Cardiac fibroblast (primary cell): ENCODE measurements around the gene OR13H1.
"Not testable (repeated sequence)": the region's sequence is repeated elsewhere in the genome, so short reads cannot be mapped to it uniquely, and the experiment has no call there.

Source experiments
- DNase-seq, 2 donors: peaks; one replicate each; pipeline versions ENCODE4 v3.0.0 to v3.0.0-alpha.2; 2010; ENCODE audit warnings: low read depth in 2 of 2
- H3K4me3 ChIP-seq, 2 donors: replicated peaks in 1 of 2; 1 replicate in 1 of 2; 2 replicates in 1 of 2; pipeline ENCODE4 v1.5.1; 2011; ENCODE audit warnings: low read depth in 2 of 2, low read length in 2 of 2, mild to moderate bottlenecking in 2 of 2, moderate library complexity in 1 of 2
- TF ChIP-seq, protein P1 (sequence below): IDR thresholded peaks from one replicate; pipeline ENCODE4 v1.5.1; 2011; ENCODE audit warnings: low read depth, mild to moderate bottlenecking, low read length, inconsistent platforms

Gene OR13H1, protein sequence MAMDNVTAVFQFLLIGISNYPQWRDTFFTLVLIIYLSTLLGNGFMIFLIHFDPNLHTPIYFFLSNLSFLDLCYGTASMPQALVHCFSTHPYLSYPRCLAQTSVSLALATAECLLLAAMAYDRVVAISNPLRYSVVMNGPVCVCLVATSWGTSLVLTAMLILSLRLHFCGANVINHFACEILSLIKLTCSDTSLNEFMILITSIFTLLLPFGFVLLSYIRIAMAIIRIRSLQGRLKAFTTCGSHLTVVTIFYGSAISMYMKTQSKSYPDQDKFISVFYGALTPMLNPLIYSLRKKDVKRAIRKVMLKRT

DNA sequence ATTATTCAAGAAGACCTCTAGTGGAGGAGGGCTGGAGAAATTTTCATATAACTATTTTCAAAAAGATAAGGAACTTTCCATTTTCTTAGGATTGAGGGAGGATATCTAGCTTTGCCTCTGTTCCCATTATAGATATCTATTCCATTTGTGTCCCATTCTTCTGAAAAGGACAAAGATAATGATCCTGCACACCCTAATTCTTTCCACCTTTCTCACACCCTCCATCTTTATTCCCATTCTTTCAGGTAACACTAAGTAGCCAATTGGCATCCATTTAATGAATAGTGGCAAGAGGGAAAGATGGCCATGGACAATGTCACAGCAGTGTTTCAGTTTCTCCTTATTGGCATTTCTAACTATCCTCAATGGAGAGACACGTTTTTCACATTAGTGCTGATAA is at the start of gene OR13H1:
Gene OR13H1 (plus strand): TSS at position 301 of the 400 bp plus-strand sequence. CDS start 0 bp downstream, at position 301.
- no peak for DNase-seq
- no peak within 1 kb of the TSS for H3K4me3 ChIP-seq
- TF ChIP-seq, protein P1, sequence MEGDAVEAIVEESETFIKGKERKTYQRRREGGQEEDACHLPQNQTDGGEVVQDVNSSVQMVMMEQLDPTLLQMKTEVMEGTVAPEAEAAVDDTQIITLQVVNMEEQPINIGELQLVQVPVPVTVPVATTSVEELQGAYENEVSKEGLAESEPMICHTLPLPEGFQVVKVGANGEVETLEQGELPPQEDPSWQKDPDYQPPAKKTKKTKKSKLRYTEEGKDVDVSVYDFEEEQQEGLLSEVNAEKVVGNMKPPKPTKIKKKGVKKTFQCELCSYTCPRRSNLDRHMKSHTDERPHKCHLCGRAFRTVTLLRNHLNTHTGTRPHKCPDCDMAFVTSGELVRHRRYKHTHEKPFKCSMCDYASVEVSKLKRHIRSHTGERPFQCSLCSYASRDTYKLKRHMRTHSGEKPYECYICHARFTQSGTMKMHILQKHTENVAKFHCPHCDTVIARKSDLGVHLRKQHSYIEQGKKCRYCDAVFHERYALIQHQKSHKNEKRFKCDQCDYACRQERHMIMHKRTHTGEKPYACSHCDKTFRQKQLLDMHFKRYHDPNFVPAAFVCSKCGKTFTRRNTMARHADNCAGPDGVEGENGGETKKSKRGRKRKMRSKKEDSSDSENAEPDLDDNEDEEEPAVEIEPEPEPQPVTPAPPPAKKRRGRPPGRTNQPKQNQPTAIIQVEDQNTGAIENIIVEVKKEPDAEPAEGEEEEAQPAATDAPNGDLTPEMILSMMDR = no peak

DNA sequence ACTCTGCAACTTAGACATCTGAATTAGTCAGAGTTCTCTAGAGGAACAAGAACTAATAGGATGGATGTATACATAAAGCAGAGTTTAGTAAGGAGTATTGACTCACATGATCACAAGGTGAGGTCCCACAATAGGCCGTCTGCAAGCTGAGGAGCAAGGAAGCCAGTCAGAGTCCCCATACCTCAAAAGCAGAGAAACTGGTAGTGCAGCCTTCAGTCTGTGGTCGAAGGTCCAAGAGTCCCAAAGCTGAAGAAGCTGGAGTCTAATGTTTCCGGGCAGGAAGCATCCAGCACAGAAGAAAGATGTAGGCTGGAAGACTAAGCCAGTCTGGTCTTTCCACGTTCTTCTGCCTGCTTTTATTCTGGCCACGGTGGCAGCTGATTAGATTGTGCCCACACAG is 42.3 kb upstream of the OR13H1 start:
- H3K4me3 ChIP-seq, DNase-seq: not testable (repeated sequence)

DNA sequence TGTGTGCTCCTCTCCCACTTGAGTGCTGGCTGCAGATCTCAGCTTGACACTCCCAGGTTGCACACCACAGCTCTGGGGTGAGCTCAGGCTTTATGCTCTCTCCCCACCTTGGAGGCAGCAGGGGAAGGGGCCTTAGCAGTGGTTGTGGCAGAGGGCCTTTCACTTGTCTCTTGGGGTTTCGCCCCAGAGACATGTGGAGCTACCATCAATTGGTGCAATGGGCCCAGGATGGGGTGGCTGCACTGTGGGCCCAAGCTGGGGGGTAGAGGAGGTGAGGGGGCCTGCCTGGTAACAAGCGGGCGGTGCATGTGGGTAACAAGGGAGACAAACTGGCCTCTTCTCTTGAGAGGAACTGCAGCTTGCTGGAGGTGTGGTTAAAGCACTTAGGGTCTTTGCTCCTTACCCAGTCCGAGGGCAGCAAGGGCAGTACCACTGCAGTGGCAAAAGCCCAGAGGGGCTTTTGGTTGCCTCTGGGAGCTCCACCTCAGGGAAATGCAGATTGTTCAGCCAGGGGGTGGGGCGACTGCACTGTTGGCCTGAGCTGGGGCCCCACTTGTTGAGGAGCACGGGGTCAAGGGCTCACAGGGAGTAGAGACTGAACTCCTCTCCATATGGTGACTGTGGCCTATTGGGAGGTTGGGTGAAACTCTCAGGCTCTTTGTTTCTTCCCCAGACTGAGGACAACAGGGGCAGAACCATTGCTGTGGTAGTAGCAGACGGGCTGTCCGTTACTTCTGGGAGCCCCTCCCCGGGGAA is 30.5 kb upstream of the OR13H1 start:
- TF ChIP-seq, protein P1 = no peak
- DNase-seq = no peak
- no peak overlapping the region for H3K4me3 ChIP-seq

DNA sequence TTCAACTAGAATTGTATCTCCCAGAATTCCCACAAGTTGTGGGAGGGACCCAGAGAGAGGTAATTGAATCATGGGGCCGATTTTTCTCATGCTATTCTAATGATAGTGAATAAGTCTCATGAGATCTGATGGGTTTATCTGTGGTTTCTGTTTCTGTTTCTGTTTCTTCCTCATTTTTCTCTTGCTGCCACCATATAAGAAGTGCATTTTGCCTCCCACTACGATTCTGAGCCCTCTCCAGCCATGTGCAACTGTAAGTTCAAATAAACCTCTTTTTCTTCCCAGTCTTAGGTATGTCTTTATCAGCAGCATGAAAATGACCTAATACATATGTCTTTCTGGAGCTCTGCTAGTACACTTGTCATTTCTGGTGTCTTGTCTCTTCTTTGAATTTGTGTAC is 22.1 kb upstream of the OR13H1 start:
- DNase-seq = no peak
- TF ChIP-seq, protein P1 = no peak
- no peak overlapping the region for H3K4me3 ChIP-seq

DNA sequence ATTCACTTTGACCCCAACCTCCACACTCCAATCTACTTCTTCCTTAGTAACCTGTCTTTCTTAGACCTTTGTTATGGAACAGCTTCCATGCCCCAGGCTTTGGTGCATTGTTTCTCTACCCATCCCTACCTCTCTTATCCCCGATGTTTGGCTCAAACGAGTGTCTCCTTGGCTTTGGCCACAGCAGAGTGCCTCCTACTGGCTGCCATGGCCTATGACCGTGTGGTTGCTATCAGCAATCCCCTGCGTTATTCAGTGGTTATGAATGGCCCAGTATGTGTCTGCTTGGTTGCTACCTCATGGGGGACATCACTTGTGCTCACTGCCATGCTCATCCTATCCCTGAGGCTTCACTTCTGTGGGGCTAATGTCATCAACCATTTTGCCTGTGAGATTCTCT is 344 bp downstream of the OR13H1 start:
- H3K4me3 ChIP-seq = no peak overlapping the region
- TF ChIP-seq, protein P1 = no peak
- DNase-seq = no peak

DNA sequence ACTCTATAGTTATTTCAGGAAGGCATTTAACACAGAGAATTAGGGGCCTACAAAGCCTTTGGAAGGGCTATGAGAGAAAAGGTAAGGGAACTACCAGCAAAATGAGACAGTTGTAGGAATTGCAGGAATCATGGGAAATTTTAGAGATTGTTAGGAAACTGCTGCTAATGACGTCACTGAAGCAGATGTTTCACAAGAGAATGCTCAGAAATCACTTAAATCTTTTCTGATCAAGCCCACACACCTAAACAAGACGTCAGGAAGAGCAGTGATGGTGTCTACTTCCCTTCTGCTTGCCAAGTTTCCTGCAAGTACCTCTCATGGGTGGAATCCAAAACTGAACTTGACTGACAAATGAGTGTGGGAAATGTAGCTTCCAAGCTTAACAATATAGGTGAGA is 5.1 kb downstream of the OR13H1 start:
- no peak overlapping the region for H3K4me3 ChIP-seq
- TF ChIP-seq, protein P1 = no peak
- DNase-seq = no peak

DNA sequence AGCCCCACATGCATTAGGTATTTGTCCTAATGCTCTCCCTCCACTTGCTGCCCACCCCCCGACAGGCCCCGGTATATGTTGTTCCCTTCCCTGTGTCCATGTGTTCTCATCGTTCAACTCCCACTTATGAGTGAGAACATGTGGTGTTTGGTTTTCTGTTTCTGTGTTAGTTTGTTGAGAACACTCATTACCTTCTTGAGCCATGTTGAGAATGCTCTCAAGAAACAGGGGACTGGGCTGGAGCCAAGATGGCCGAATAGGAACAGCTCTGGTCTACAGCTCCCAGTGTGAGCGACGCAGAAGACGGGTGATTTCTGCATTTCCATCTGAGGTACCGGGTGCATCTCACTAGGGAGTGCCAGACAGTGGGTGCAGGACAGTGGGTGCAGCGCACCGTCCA is 8.6 kb downstream of the OR13H1 start:
- H3K4me3 ChIP-seq, DNase-seq: not testable (repeated sequence)
